GM12873 (cell line): Measurements from ENCODE around the gene HTR3B.

Experiments used
- TF ChIP-seq, protein P1 (sequence below): IDR thresholded peaks from 2 replicates; pipeline ENCODE4 v1.5.1; 2012; ENCODE audit warnings: low read depth, mild to moderate bottlenecking, moderate library complexity, low read length, control low read depth; ENCODE audit not compliant: insufficient read depth; ENCODE audit errors: missing control alignments

The HTR3B gene

DNA sequence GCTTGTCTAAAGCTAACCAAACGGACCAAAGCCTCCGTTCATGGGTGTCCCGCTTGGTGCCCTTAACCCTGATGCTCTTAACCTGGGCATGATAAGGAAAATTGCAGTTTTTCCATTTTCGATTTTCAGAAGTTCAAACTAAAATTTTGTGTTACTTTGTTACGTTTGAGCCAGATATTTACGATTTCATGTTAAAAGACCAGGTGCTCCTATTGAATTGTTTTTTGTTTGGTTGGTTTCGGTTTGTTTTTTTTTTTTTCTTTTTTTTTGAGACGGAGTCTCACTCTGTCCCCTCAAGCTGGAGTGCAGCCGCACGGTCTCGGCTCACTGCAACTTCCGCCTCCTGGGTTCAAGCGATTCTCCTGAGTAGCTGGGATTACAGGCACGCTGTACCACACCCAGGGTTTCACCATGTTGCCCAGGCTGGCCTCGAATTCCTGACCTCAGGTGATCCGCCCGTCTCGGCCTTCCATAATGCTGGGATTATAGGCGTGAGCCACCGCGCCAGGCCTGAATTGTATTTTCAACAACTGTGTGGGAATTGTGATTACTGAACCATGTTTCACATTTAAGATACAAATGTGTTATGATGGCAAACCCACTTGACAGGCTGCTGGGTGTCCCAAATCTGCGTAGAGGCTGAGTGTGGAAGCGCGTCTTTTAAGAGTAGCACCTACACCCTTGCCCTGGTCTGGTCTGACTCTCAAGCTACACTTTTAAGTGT is 28.4 kb upstream of the HTR3B start:
- TF ChIP-seq, protein P1, sequence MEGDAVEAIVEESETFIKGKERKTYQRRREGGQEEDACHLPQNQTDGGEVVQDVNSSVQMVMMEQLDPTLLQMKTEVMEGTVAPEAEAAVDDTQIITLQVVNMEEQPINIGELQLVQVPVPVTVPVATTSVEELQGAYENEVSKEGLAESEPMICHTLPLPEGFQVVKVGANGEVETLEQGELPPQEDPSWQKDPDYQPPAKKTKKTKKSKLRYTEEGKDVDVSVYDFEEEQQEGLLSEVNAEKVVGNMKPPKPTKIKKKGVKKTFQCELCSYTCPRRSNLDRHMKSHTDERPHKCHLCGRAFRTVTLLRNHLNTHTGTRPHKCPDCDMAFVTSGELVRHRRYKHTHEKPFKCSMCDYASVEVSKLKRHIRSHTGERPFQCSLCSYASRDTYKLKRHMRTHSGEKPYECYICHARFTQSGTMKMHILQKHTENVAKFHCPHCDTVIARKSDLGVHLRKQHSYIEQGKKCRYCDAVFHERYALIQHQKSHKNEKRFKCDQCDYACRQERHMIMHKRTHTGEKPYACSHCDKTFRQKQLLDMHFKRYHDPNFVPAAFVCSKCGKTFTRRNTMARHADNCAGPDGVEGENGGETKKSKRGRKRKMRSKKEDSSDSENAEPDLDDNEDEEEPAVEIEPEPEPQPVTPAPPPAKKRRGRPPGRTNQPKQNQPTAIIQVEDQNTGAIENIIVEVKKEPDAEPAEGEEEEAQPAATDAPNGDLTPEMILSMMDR = no peak

DNA sequence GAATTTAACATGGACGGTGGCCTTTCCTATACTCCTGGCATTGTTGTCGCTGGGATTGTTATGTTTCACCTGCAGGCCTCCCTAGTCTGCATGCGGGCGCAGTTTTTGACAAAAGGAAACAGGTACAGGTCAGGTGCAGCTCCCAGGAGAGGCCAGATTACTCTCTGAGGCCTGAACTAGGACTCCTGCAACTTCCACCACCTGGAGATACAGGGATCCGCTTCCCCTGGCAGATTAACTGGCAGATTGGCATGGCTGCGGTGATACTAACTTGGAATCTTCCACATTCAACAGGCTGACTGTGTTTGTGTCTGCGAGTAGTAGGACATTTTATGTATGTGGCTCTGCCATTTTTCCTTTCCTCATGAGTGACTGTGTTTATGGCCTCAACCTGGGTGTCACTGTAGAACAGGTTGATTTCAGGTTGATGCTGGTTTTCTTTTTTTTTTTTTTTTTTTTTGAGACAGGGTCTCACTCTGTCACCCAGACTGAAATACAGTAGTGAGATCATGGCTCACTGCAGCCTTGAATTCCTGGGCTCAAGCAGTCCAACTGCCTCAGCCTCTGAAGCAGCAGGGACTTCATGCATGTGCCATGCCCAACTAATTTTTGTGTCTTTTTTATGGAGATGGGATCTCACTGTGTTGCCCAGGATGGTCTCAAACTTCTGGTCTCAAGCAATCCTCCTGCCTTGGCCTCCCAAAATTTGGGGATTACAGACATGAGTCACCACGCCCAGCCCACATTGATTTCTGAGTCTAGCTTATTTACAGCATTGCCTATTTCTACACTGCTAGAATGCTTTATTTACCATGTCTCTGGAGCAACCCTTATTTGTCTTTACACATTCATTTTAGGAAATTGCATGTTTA is 27.6 kb upstream of the HTR3B start:
- TF ChIP-seq, protein P1 = no peak

GRCh38 chr11:113877670-113878055 is 26.9 kb upstream of the HTR3B start:
- TF ChIP-seq, protein P1 = no peak

DNA sequence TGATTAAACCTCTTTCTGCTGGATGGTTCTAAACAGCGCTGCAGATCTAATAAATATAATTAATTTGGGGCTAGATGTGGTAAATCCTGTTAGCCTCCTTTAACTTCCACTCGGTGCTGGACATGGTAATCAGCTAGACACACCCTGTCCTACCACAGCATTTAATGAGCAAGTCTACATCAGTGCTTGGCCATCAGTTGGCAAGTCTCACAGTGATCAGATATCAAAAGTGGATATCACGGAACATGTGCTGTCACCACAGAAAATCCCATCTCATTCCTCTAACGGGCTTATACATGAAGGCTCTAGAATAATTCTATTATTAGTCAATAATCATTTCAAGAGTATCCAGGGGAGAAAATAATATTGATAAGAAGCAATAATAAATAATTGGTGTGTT is 23.6 kb upstream of the HTR3B start:
- TF ChIP-seq, protein P1 = no peak

DNA sequence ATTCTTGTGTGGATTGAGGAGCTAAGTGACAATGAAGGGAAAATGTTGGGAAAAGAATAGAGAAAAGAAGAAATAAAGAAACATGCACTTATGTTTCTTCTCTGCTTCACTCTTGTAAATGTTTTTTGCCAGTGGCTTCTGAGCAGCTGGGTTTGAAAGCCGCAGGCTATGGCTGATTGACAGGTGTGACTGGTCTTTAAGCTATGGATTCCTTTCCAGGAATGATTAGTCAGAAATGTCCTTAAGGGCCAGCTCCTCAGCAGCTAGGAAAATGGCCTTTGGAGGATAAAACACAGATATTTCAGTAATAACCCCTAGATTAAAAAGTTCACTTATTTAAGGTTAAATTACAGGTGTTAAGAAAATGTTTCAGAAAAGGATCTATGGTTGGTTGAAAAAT is 22.7 kb upstream of the HTR3B start:
- TF ChIP-seq, protein P1 = no peak

- TF ChIP-seq, protein P1 = no peak
Measured at GRCh38 chr11:113884361-113884836, 20.2 kb upstream of the HTR3B start.

- TF ChIP-seq, protein P1 = no peak
Measured at GRCh38 chr11:113885897-113886296, 18.7 kb upstream of the HTR3B start.
